ENCODE data around the gene FAM3C.

DNA sequence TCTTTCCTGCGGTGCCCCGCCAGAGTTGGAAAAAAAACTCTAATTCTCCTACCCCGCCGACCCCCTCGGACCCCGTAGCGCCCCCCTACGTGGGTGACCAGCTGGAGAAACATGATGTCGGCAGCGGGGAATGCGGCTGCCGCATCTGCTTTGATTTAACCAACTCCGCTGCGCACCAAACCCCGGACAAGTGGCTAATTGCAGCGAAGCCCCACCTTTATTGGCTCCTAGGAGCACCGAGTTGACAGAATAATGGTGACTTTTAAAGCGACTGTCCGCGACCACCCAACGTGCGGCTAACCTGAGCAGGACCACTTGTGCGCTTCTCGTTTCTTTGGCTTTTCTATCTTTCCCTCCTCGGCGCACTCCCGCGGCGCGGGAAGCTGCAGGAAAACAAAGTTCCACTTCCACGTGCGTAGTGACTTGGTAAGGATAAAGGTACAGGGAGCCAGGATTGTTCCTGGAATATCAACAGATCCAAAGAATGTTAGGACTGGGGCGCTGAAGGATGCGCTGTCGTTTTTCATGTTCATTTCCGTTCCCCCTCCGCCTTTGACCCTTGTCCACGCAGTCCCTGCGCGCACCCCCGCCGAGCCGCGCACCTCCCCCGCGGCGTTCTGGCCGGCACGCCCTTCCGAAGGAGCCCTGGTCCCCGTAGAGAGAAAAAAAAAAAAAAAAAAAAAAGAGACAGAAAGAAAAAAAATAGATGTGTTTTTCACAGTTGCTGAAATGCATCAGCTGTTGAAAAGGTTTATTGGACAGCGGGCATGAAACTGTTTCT, 65.9 kb downstream of the FAM3C start:
- TF ChIP-seq ESRRG (CRISPR knock-in tag; IDR thresholded peaks at IDR 0.05) (no peak), PPARA (CRISPR knock-in tag; IDR thresholded peaks at IDR 0.05; ENCODE audit: borderline replicate concordance) (no peak), ZFP3 (CRISPR knock-in tag; IDR thresholded peaks at IDR 0.05) (no peak), ZNF8 (CRISPR knock-in tag; IDR thresholded peaks at IDR 0.05) (no peak), BACH2 (CRISPR knock-in tag; IDR thresholded peaks at IDR 0.05; ENCODE audit: borderline replicate concordance) (no peak), CSDC2 (CRISPR knock-in tag; IDR thresholded peaks at IDR 0.05) (no peak), SNAI2 (CRISPR knock-in tag; IDR thresholded peaks at IDR 0.05) (no peak), OSR1 (CRISPR knock-in tag; IDR thresholded peaks at IDR 0.05) (no peak), ZNF565 (CRISPR knock-in tag; conservative IDR thresholded peaks at IDR 0.05; ENCODE audit: low read depth) (no peak)

Measured in SK-N-SH treated with all-trans-retinoic acid at 6 μM for 48 hours (cell line).